HEK293T (cell line): Measurements from ENCODE around the gene NMUR2.

Experiments used
- CTCF ChIA-PET: fragments of 350-600 bp; formaldehyde crosslinking; extraction: SDS; loops from one replicate; lab custom pipeline; 2021; ENCODE audit warnings: antibody characterized with exemption, inconsistent platforms; lab: Yijun Ruan, JAX
- POLR2A ChIA-PET: fragments of 350-600 bp; formaldehyde crosslinking; extraction: SDS; loops from one replicate; lab custom pipeline; 2020; ENCODE audit warnings: antibody characterized with exemption, inconsistent platforms; lab: Yijun Ruan, JAX
- DNase-seq: peaks from one replicate; pipeline ENCODE4 v3.0.0; 2012; ENCODE audit warnings: mixed read lengths; ENCODE audit errors: extremely low spot score
- ARNT ChIP-seq: fragments of 450-650 bp; IDR thresholded peaks from 2 replicates; pipeline ENCODE4 v1.6.1; 2017; ENCODE audit warnings: mild to moderate bottlenecking
- BHLHE40 ChIP-seq: fragments of 450-650 bp; IDR thresholded peaks from 2 replicates; pipeline ENCODE4 v1.6.1; 2016; ENCODE audit warnings: mild to moderate bottlenecking, moderate library complexity, borderline replicate concordance
- CTBP1 ChIP-seq: fragments of 450-650 bp; IDR thresholded peaks from 2 replicates; pipeline ENCODE4 v1.6.1; 2016; ENCODE audit warnings: borderline replicate concordance
- ELF4 ChIP-seq: fragments of 450-650 bp; IDR thresholded peaks from 2 replicates; pipeline ENCODE4 v1.6.1; 2017; ENCODE audit warnings: antibody characterized with exemption
- FOXA1 ChIP-seq: fragments of 450-650 bp; IDR thresholded peaks from 2 replicates; pipeline ENCODE4 v1.6.1; 2016; ENCODE audit warnings: mild to moderate bottlenecking
- FOXK2 ChIP-seq: fragments of 450-650 bp; IDR thresholded peaks from 2 replicates; pipeline ENCODE4 v1.6.1; 2016; ENCODE audit warnings: mild to moderate bottlenecking
- FOXM1 ChIP-seq: fragments of 450-650 bp; IDR thresholded peaks from 2 replicates; pipeline ENCODE4 v1.6.1; 2017; ENCODE audit warnings: mild to moderate bottlenecking, borderline replicate concordance
- HDGF ChIP-seq: fragments of 450-650 bp; IDR thresholded peaks from 2 replicates; pipeline ENCODE4 v1.6.1; 2017; ENCODE audit warnings: antibody characterized with exemption, borderline replicate concordance
- L3MBTL2 ChIP-seq: fragments of 450-650 bp; conservative IDR thresholded peaks from 2 replicates; pipeline ENCODE4 v1.6.1; 2016; ENCODE audit warnings: mild to moderate bottlenecking
- LEF1 ChIP-seq: fragments of 450-650 bp; IDR thresholded peaks from 2 replicates; pipeline ENCODE4 v1.6.1; 2017; ENCODE audit warnings: mild to moderate bottlenecking, borderline replicate concordance
- NFRKB ChIP-seq: fragments of 450-650 bp; IDR thresholded peaks from 2 replicates; pipeline ENCODE4 v1.6.1; 2016; ENCODE audit warnings: mild to moderate bottlenecking, moderate library complexity
- PKNOX1 ChIP-seq: fragments of 450-650 bp; IDR thresholded peaks from 2 replicates; pipeline ENCODE4 v1.6.1; 2016
- SP1 ChIP-seq: fragments of 450-650 bp; IDR thresholded peaks from 2 replicates; pipeline ENCODE4 v1.6.1; 2017
- SUZ12 ChIP-seq: fragments of 450-650 bp; IDR thresholded peaks from 2 replicates; pipeline ENCODE4 v1.6.1; 2016; ENCODE audit warnings: mild to moderate bottlenecking
- TARDBP ChIP-seq: fragments of 450-650 bp; IDR thresholded peaks from 2 replicates; pipeline ENCODE4 v1.6.1; 2016
- ZNF384 ChIP-seq: fragments of 450-650 bp; IDR thresholded peaks from 2 replicates; pipeline ENCODE4 v1.6.1; 2016

NMUR2 gene

GRCh38 chr5:152427721-152428120, 22.6 kb upstream of the NMUR2 start:
- ChIA-PET POLR2A (no interaction called here), CTCF (no interaction called here)
- no peak for DNase-seq
- TF ChIP-seq TARDBP (no peak), FOXM1 (no peak), ZNF384 (no peak), LEF1 (no peak), ELF4 (no peak), SP1 (no peak), SUZ12 (no peak), FOXK2 (no peak), NFRKB (no peak), FOXA1 (no peak), ARNT (no peak), HDGF (no peak), CTBP1 (no peak), PKNOX1 (no peak), BHLHE40 (no peak), L3MBTL2 (no peak)

- no peak for DNase-seq
- CTCF ChIA-PET = no interaction called here
- TF ChIP-seq ELF4 (no peak), FOXA1 (no peak), PKNOX1 (no peak), ARNT (no peak), SP1 (no peak), CTBP1 (no peak), HDGF (no peak), SUZ12 (no peak), ZNF384 (no peak), FOXK2 (no peak), NFRKB (no peak), L3MBTL2 (no peak), TARDBP (no peak), BHLHE40 (no peak)
- POLR2A ChIA-PET = no interaction called here
These were observed 20.0 kb upstream of the NMUR2 start for GRCh38 chr5:152425083-152425482.

- TF ChIP-seq TARDBP (no peak), NFRKB (no peak), FOXM1 (no peak), L3MBTL2 (no peak), FOXA1 (no peak), FOXK2 (no peak), LEF1 (no peak), SUZ12 (no peak), ZNF384 (no peak), ARNT (no peak), CTBP1 (no peak), ELF4 (no peak), SP1 (no peak)
- ChIA-PET POLR2A (no interaction called here), CTCF (no interaction called here)
- DNase-seq = no peak
These were observed 19.4 kb upstream of the NMUR2 start for GRCh38 chr5:152424501-152424900.

- POLR2A ChIA-PET = no interaction called here
- no peak for TF ChIP-seq LEF1
- TF ChIP-seq ARNT = no peak
- no peak for TF ChIP-seq BHLHE40
- TF ChIP-seq FOXM1 = no peak
- TF ChIP-seq TARDBP = no peak
- no peak for TF ChIP-seq HDGF
- CTCF ChIA-PET = no interaction called here
- no peak for DNase-seq
These were observed 17.0 kb upstream of the NMUR2 start for GRCh38 chr5:152422081-152422480.

GRCh38 chr5:152412129-152412528, 7.0 kb upstream of the NMUR2 start:
- TF ChIP-seq FOXA1 = no peak
- TF ChIP-seq BHLHE40 = no peak
- no peak for TF ChIP-seq ELF4
- no peak for TF ChIP-seq ARNT
- no peak for TF ChIP-seq FOXK2
- no peak for TF ChIP-seq SUZ12
- TF ChIP-seq SP1 = no peak
- TF ChIP-seq L3MBTL2 = no peak
- TF ChIP-seq TARDBP = no peak
- no peak for TF ChIP-seq LEF1
- no peak for TF ChIP-seq CTBP1
- no peak for TF ChIP-seq PKNOX1
- TF ChIP-seq FOXM1 = no peak
- TF ChIP-seq HDGF = no peak
- no peak for DNase-seq
- CTCF ChIA-PET = no interaction called here
- POLR2A ChIA-PET = no interaction called here

GRCh38 chr5:152406082-152406481, 1.0 kb upstream of the NMUR2 start:
- no peak for DNase-seq
- ChIA-PET POLR2A (no interaction called here), CTCF (no interaction called here)
- no peak for TF ChIP-seq LEF1
- TF ChIP-seq ELF4 = no peak
- TF ChIP-seq TARDBP = no peak
- TF ChIP-seq FOXK2 = no peak
- TF ChIP-seq NFRKB = no peak
- no peak for TF ChIP-seq L3MBTL2
- no peak for TF ChIP-seq ZNF384
- no peak for TF ChIP-seq CTBP1
- TF ChIP-seq SUZ12 = no peak
